ENCODE data around the gene FAM107A.

The FAM107A gene

GRCh38 chr3:58566398-58567250 lies 10.6 kb downstream of the FAM107A start:
- DNase-seq = no peak

- no peak for DNase-seq
These were observed 11.4 kb downstream of the FAM107A start for GRCh38 chr3:58565621-58566397.

GRCh38 chr3:58564456-58565160 lies 12.6 kb downstream of the FAM107A start:
- no peak for DNase-seq

- no peak for DNase-seq
These were observed 13.1 kb downstream of the FAM107A start for GRCh38 chr3:58564054-58564453.

GRCh38 chr3:58563386-58564035 lies 13.7 kb downstream of the FAM107A start:
- DNase-seq = no peak

GRCh38 chr3:58562498-58562897 lies 14.7 kb downstream of the FAM107A start:
- no peak for DNase-seq

- DNase-seq = peak in 1 of 2 experiments; percentile 1
These were observed 16.4 kb downstream of the FAM107A start for GRCh38 chr3:58560771-58561311.

GRCh38 chr3:58559586-58559985 lies 17.6 kb downstream of the FAM107A start:
- DNase-seq = no peak

- DNase-seq = no peak
These were observed 19.7 kb downstream of the FAM107A start for GRCh38 chr3:58557491-58557890.

- DNase-seq = no peak
These were observed 20.4 kb downstream of the FAM107A start for GRCh38 chr3:58556761-58557221.

- no peak for DNase-seq
These were observed 21.2 kb downstream of the FAM107A start for GRCh38 chr3:58556001-58556400.

GRCh38 chr3:58555203-58555602 lies 22.0 kb downstream of the FAM107A start:
- DNase-seq = no peak

- DNase-seq = no peak
These were observed 24.2 kb downstream of the FAM107A start for GRCh38 chr3:58553003-58553402.

- DNase-seq = no peak
These were observed 25.5 kb downstream of the FAM107A start for GRCh38 chr3:58551636-58552180.

GRCh38 chr3:58544541-58544940 lies 32.6 kb downstream of the FAM107A start:
- DNase-seq = no peak

GRCh38 chr3:58540176-58540858 lies 36.9 kb downstream of the FAM107A start:
- no peak for DNase-seq

- DNase-seq = no peak
These were observed 37.6 kb downstream of the FAM107A start for GRCh38 chr3:58539626-58540025.

- DNase-seq = no peak
These were observed 39.5 kb downstream of the FAM107A start for GRCh38 chr3:58537412-58538301.

- no peak for DNase-seq
These were observed 40.4 kb downstream of the FAM107A start, which contains the start of gene ACOX2 for GRCh38 chr3:58536501-58537411. ACOX2 (minus strand) TSS chr3:58537190; CDS start chr3:58535106, 2,084 bp downstream.
